Stimulated activated effector memory CD8-positive, alpha-beta T cell treated with anti-CD3 and anti-CD28 coated beads, Interleukin-12 subunit alpha, Interleukin-12 subunit beta, amount 100 ng/mL, for 72 hours (primary cell): ENCODE data around the gene SBNO2.

Source experiments
- ATAC-seq: fragments of 150-1000 bp; cut with Tn5 transposase; 2 replicates; pipeline ENCODE4 v1.10.0; 2021
- DNase-seq, 2 donors: peaks; one replicate each; pipeline ENCODE4 v3.0.0; 2021 to 2022; ENCODE audit warnings: low spot score in 2 of 2
- H3K27ac Mint-ChIP-seq: one replicate; pipeline ENCODE4 v1.8.0; 2022; ENCODE audit warnings: mild to moderate bottlenecking, mixed read lengths
- H3K36me3 Mint-ChIP-seq: one replicate; pipeline ENCODE4 v1.8.0; 2022; ENCODE audit warnings: mild to moderate bottlenecking, mixed read lengths
- H3K4me1 Mint-ChIP-seq: one replicate; pipeline ENCODE4 v1.8.0; 2022; ENCODE audit warnings: mixed read lengths
- H3K4me3 Mint-ChIP-seq: one replicate; pipeline ENCODE4 v1.8.0; 2022; ENCODE audit warnings: mild to moderate bottlenecking, mixed read lengths
- H3K9me3 Mint-ChIP-seq: one replicate; pipeline ENCODE4 v1.8.0; 2022; ENCODE audit warnings: mixed read lengths

Gene SBNO2

DNA sequence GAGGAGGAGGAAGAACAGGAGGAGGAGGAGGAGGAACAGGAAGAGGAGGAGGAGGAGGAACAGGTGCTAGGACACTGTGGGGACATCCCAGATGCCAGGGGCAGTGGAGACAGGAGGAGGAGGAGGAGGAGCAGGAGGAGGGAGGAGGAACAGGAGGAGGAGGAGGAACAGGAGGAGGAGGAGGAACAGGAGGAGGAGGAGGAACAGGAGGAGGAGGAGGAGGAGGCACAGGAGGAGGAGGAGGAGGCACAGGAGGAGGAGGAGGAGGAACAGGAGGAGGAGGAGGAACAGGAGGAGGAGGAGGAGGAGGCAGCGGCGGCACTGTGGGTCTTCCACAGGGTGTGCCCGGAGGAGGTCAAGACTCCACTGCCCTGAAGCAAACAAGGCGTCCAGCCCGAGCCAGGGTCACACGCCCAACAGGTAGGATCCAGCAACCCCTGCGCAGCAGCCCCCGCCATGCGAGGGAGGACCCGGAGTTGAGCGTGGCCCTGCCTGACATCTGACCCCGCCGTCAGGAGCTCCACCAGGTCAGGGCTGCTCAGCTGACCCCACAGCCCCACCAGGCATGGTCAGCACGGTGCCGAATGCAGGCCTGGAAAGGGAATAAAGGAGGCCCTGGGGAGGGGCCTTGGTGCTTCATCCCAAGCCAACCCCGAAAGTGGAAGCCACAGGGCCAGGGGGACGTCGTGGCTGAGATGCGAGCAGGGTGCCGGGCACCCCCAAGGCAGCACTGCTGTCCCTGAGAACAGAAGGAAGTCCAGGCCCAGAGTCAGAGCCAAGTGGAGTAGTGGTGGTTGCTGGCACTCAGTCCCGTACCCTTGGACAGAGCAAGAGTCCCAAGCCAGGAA is 9.2 kb downstream of the SBNO2 start:
- H3K36me3 Mint-ChIP-seq, result peaks cover 3% of the 10 kb centered on the region
- no peak overlapping the region for H3K4me3 Mint-ChIP-seq
- no peaks in the 10 kb centered on the region for H3K9me3 Mint-ChIP-seq
- H3K27ac Mint-ChIP-seq, result peak overlapping the region; percentile 61
- DNase-seq (no peak), ATAC-seq (no peak)
- peaks cover 17% of the 10 kb centered on the region for H3K4me1 Mint-ChIP-seq

DNA sequence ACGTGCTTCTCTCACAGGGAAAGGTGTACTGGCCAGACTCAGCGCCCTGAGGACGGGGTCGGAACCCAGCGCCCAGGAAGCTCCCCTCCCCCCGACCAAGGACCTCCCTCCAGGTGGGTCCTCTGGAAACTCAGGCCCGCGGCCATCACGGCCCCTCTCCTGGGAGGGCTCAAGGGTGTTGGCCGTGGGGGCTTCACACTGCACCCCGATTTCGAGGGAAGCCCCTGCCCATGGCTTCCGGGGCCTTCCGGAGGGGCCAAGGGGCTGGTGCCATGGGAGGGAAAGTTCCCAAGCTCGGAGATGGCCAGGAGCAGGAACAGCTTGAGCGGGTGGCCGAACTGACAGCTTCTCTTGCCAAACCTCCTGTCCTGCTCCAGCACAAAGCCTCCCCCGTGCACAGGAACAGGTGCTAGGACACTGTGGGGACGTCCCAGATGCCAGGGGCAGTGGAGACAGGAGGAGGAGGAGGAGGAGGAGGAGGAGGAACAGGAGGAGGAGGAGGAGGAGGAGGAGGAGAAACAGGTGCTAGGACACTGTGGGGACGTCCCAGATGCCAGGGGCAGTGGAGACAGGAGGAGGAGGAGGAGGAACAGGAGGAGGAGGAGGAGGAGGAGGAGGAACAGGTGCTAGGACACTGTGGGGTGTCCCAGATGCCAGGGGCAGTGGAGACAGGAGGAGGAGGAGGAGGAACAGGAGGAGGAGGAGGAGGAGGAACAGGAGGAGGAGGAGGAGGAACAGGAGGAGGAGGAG is 10.0 kb downstream of the SBNO2 start:
- no peaks in the 10 kb centered on the region for H3K9me3 Mint-ChIP-seq
- peak overlapping the region; percentile 34 for H3K27ac Mint-ChIP-seq

DNA sequence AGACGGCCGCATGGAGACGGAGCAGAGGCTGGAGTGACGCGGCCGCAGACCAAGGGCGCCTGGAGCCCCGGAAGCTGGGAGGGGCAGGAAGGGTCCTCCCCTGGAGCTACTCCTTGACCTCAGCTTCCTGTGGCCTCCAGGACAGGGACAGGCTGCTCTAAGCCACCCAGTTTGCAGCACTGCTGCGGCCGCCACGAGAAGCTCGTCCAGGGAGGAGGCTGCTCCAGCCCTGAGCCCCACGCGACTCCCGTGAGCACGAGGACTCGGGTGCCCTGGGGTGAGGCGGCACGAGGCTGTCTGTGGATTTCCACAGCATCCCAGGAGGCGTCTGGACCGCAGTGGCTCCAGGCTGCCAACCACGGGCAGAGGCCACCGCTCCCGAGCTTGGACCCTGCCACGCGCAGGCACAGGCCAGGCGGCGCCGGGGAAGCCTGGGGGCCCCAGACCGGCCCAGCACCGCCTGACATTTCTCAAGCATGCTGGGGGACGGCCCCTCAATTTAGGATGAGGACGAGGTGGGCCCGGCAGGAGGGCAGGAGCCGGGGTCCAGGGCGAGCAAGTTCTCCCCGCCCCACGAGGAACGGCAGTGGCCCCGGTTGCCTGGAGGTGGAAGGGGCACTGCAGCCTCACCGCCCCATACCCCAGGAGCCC is 10.7 kb downstream of the SBNO2 start:
- no peaks in the 10 kb centered on the region for H3K9me3 Mint-ChIP-seq
- no peaks in the 10 kb centered on the region for H3K36me3 Mint-ChIP-seq
- ATAC-seq (no peak), DNase-seq (no peak)
- no peak overlapping the region for H3K4me3 Mint-ChIP-seq
- H3K4me1 Mint-ChIP-seq, result peaks cover 13% of the 10 kb centered on the region
- peak overlapping the region; percentile 45 for H3K27ac Mint-ChIP-seq

More for the DNA sequence above, 10.0 kb downstream of the SBNO2 start:
- DNase-seq (no peak), ATAC-seq (no peak)
- no peak overlapping the region for H3K4me3 Mint-ChIP-seq
- H3K4me1 Mint-ChIP-seq, result peaks cover 13% of the 10 kb centered on the region
- H3K36me3 Mint-ChIP-seq, result no peaks in the 10 kb centered on the region

DNA sequence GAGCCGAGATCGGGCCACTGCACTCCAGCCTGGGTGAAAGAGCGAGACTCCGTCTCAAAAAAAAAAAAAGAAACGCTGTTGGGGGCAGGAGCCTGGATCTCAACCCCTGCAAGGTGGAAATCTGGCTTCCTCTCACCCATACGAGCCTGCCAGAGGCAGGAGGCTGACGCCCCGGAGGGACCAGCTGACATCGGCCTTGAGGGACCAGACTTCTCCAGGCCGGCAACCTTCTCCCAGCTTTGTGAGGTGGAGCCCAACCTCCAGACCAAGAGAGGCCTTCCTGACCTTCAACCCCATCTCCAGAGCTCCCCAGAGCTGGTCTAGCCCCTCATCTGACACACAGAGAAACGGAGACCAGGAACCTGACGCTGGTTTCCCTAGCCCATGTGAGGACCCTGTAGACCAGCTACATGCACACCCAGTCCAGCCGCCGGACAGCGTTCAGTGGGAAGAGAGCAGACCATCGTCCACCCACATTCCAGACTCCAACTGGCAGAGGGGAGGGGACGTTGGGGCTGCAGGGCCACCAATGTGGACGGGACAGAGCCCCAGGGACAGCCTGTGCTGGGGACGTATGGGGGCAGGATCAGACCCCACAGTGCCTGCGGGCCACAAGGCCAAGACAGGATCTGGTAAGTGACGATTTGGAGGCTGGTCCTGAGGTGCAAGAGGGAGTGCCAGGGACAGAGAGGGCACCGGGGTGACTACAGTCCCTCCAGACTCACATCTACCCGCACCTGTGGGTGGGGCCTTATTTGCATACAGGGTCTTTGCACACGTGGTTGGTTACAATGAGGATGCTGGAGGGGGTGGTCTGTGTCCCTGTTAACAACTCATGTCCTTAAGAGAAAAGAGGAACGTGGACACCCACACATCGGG is 11.4 kb downstream of the SBNO2 start:
- no peak for DNase-seq
- H3K4me3 Mint-ChIP-seq, result no peak overlapping the region
- H3K4me1 Mint-ChIP-seq, result peaks cover 13% of the 10 kb centered on the region
- H3K27ac Mint-ChIP-seq, result peak overlapping the region; percentile 45
- no peak for ATAC-seq
- H3K9me3 Mint-ChIP-seq, result no peaks in the 10 kb centered on the region
- no peaks in the 10 kb centered on the region for H3K36me3 Mint-ChIP-seq

DNA sequence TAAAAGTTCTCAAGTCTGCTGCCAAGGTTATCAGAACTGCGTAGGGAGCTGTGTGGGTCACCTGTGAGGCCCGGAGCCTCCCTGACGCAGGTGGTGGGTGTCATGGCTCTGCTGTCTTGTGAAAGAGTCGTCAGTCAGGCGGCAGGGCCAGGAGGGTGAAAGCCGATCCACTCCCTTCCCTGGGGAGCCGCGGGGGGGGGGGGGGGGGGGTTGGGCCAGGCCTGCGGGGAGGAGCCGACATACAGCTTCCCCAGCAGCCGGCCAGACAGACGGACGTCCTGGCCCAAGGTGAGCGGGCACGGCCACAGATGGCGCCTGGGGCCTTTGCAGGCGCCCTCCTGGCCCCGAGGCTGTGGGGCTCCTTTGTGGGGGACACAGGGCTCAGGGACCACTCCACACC is 12.4 kb downstream of the SBNO2 start:
- H3K27ac Mint-ChIP-seq, result no peak overlapping the region
- H3K9me3 Mint-ChIP-seq, result no peaks in the 10 kb centered on the region
- no peaks in the 10 kb centered on the region for H3K36me3 Mint-ChIP-seq
- H3K4me3 Mint-ChIP-seq, result no peak overlapping the region
- H3K4me1 Mint-ChIP-seq, result peaks cover 13% of the 10 kb centered on the region
- DNase-seq (no peak), ATAC-seq (no peak)

DNA sequence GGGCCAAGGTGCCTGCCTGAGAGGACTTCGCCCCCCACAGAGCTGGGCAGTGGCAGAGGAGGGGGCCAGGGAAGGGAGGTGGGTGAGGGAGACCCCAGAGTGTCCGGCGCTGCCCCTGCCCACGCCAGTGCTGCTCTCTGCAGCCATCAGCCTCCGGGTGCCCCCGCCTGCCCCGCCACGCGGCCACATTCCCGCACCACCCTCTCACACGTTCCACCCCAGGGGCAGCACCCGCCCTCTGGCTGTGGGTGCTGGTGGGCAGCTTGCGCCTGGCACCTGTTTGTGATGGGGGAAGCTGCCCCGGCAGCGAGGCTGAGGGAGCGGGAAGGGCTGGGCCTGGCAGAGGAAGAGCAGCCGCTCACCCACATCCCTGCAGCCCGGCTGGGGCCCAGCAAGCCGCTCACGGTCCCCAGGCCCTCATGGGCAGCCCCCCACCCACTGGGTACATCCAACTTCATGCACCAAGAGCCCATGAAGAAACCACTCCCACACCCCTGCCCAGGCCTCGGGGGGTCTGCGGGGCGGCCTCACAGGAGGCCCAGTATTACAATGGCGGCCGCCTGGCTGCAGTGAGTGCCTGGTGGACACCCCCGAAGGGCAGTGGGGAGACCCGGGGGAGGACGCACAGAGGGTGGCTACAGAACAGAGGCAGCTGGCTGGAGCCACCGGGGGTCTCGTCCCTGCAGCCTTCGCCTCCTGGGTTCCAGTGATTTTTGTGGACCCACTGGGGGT is 14.0 kb downstream of the SBNO2 start:
- Mint-ChIP-seq H3K27ac (no peak overlapping the region), H3K4me3 (no peak overlapping the region), H3K9me3 (no peaks in the 10 kb centered on the region), H3K4me1 (peaks cover 9% of the 10 kb centered on the region), H3K36me3 (no peaks in the 10 kb centered on the region)
- DNase-seq (no peak), ATAC-seq (no peak)

DNA sequence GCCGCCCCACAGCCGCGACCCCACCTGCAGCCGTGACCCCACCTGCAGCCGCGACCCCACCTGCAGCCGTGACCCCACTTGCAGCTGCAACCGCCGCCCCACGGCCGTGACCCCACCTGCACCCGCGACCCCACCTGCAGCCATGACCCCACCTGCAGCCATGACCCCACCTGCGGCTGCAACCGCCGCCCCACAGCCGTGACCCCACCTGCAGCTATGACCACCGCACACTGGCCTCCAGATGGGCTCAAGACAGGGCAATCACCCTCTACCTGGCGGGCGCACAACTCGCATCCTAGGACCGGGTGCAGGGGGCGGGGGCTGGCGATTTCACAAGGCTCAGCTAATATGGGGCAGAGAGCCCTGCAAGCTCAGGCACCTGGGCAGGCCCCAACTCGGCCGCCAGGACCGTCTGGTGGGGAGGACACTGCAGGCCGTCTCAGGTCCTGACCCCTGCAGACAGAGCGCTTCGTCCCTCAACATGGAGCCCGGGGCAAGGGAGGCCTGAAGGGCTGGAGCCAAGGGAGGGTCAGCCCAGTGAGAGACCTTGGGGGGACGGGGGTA is 15.1 kb downstream of the SBNO2 start:
- DNase-seq (no peak), ATAC-seq (no peak)
- Mint-ChIP-seq H3K9me3 (no peaks in the 10 kb centered on the region), H3K27ac (no peak overlapping the region), H3K4me1 (peaks cover 7% of the 10 kb centered on the region), H3K4me3 (no peak overlapping the region), H3K36me3 (no peaks in the 10 kb centered on the region)

DNA sequence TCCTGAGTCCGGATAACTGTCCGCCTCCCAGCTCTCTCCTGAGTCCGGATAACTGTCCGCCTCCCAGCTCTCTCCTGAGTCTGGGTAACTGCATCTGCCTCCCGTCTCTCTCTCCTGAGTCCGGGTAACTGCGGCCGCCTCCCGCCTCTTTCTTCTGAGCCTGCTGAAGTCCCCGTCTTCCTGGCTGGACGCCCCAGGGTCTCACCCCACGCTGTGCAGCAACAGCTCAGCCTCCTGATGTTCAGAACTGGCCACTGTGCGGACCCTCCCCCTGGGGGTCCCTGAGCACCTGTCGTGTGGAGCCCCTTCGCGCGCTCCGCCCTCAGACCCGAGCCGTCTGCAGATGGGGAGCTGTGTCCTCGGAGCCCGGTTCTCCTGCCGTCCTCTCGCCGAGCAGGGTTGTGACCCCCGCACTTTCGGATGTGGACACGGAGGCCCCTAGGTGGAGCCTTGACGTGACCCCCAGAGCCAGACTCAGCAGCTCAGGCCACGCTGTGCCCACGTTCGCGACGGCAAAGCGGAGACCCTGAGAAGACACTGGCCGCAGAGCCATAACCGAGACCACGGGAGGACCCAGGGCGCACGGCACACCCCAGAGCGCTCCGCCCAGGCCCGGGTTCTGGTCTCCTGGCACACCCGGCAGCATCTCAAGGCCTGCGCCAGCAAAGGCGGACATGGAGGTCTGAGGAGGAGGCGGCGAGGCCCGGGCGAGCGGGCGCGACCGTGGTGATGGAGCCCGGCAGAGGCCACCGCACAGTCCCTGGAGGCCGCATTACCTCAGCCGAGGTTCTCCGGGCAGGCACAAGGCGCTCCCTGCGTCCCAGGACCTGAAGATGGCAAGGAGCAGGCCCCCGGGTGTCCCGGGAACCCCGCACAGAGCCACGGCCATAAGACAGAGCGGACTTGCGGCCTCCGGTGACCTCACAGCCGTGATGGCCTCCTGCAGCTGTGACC is 15.9 kb downstream of the SBNO2 start:
- H3K36me3 Mint-ChIP-seq, result peaks cover 5% of the 10 kb centered on the region
- ATAC-seq, result no peak
- H3K9me3 Mint-ChIP-seq, result no peaks in the 10 kb centered on the region
- DNase-seq, result no peak
- H3K4me3 Mint-ChIP-seq, result no peak overlapping the region
- H3K27ac Mint-ChIP-seq, result no peak overlapping the region
- H3K4me1 Mint-ChIP-seq, result peaks cover 7% of the 10 kb centered on the region

DNA sequence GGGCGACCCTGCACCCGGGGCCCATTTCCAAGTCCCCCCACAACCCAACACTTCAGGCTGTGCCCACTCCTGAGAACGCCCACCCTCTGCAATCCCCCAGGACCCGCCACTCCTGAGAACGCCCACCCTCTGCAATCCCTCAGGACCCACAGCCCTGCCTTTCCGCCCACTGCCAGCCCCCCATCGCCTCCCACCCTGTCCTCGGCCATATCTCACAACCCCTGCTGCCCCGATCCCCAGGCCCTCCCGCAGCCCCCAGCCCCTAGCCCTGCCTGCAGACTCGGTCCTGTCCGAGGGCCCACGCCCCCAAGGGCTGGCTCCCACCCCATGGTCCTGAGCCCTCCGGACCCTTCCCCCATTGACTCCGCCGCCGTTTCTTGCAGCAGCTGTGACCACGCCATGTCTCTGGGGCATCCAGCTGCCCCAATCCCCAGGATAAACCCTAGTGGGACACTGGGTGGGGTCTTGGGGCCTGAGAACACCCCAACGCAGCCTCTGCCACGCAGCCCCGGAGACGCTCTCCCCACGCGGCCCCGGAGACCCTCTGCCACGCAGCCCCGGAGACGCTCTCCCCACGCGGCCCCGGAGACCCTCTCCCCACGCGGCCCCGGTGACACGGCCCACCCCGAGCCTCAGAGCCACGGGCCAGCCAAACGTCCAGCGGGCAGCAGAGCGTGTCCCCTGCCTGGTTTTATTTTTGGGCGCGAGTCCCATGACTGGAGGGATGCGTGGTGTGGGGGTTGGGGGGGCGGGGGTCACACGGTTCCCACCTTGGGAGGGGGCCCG is 17.0 kb downstream of the SBNO2 start:
- peak; percentile 9 for ATAC-seq
- Mint-ChIP-seq H3K27ac (no peak overlapping the region), H3K36me3 (peaks cover 17% of the 10 kb centered on the region), H3K4me3 (no peak overlapping the region), H3K4me1 (no peaks in the 10 kb centered on the region), H3K9me3 (no peaks in the 10 kb centered on the region)
- no peak for DNase-seq

DNA sequence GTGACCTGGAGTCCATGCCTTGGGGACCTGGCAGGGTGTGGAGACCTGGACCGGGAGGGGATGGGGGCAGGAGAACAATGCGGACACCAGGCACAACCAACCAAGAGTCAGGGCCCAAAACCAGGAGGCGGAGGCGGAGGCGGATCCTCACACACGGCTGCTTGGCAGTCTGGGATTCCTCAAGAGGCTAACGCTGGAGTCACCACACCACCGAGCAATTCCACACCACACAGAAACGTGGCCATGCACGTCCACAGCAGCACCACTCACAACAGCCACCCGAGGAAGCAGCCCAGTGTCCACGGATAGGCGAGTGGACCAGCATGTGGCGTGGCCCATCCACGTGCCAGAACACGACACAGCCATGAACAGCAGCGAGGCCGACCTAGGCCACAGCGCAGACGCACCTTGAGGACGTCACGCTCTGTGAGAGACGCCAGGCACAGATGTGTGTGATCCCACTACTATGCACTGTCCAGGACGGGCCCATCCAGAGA is 17.7 kb downstream of the SBNO2 start:
- ATAC-seq, result no peak
- Mint-ChIP-seq H3K27ac (no peak overlapping the region), H3K36me3 (peaks cover 24% of the 10 kb centered on the region), H3K9me3 (no peaks in the 10 kb centered on the region), H3K4me1 (no peaks in the 10 kb centered on the region), H3K4me3 (no peak overlapping the region)
- DNase-seq, result no peak

DNA sequence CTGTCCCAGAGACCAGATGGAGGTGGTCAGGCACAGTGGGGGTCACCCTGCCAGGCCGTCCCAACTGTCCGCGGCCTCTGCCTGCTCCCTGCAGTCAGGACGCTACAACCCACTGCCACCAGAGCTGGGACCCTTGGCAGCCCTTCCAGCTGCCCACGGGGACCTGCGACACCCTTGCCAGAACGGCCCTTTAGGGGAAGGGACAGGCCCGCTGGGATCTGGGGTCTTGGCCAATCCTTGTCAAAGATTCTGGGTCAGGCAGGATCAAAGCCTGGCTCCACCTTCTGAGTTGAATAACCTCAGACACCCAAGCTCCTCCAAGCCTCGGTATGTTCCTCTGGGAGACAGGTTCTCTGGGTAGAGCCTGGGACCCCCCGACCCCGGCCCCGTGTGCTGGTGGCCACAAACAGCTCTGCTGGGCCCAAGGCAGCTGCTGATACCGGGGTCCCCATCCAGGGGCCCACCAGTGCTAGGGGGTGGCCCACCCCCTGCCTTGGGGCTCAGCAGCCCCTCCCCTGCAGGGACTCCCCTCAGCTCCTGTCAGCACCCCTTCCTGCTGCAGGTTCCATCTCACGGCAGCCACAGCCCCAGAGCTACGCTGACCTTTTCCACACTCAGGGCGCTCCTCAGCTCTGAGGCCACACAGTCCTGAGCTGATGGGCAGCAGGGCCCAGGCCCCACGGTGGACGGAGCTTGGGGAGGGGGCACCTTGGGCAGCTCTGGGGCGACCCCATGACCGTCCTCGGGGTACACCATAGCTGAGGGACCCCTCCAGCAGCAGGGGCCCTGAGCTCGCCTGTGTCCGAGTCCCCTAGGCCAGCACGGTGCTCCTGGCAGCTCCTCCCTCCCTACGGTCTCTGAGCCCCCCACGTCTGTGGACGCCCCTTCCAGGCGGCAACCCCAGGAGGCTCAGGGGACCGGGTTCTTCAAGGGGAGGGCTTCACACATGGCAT is 18.4 kb downstream of the SBNO2 start:
- ATAC-seq (no peak), DNase-seq (no peak)
- H3K27ac Mint-ChIP-seq, result no peak overlapping the region
- no peak overlapping the region for H3K4me3 Mint-ChIP-seq
- no peaks in the 10 kb centered on the region for H3K4me1 Mint-ChIP-seq
- H3K36me3 Mint-ChIP-seq, result peaks cover 25% of the 10 kb centered on the region
- no peaks in the 10 kb centered on the region for H3K9me3 Mint-ChIP-seq
